ENCODE results near the gene RHD.

GRCh38 chr1:25369241-25369640, 96.9 kb downstream of the RHD start:
- no peak for TF ChIP-seq CTCF (IDR thresholded peaks at IDR 0.05; ENCODE audit: insufficient read depth, low read length, poor library complexity, severe bottlenecking)
- TF ChIP-seq EZH2phosphoT487 (conservative IDR thresholded peaks at IDR 0.05; ENCODE audit: low read length), result no peak
